ENCODE data around the gene SHISAL1.

SHISAL1 gene

DNA sequence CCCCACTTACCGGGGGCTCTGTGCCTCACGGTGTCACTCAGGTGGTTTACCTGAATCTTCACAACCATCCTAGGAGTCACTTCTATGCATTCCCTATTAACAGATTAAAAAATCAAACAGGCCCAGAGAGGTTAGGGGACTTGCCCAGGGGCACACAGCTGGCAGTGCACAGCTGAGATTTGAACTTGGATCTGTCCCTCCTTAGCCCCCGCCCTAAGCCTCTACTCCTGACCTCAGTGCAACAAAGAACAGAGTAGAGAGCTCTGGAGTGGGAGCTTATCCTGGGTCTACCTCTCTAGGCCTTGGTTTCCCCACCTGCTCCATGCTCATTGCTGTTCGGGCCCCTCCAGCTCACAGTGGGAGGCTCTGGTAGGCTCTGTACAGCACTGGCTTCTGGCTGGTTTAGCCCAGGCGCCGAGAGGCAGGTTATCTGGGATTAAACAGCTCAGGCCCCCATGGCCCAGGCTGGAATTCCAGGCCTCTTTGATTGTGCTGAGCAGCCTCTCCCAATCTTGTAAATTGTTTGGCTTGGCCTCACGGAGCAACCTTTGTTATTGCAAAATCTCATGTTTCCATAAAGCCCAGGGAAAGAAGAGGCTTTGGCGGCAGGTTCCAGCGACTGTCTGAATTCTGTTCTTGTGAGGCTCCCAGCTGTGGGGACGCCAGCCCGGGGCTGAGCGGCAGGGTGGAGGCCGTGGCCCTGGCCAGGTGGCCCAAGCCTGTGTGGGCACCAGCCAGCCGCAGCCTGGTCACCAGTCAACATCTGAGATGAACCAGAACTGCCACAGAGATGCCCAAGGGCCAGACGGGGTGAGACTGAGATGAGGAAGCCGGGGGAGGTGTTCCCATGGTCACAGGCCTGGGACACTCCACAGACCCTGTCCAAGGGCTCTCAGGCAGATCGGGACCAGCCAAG is 28.9 kb upstream of the SHISAL1 start:
- DNase-seq = no peak

DNA sequence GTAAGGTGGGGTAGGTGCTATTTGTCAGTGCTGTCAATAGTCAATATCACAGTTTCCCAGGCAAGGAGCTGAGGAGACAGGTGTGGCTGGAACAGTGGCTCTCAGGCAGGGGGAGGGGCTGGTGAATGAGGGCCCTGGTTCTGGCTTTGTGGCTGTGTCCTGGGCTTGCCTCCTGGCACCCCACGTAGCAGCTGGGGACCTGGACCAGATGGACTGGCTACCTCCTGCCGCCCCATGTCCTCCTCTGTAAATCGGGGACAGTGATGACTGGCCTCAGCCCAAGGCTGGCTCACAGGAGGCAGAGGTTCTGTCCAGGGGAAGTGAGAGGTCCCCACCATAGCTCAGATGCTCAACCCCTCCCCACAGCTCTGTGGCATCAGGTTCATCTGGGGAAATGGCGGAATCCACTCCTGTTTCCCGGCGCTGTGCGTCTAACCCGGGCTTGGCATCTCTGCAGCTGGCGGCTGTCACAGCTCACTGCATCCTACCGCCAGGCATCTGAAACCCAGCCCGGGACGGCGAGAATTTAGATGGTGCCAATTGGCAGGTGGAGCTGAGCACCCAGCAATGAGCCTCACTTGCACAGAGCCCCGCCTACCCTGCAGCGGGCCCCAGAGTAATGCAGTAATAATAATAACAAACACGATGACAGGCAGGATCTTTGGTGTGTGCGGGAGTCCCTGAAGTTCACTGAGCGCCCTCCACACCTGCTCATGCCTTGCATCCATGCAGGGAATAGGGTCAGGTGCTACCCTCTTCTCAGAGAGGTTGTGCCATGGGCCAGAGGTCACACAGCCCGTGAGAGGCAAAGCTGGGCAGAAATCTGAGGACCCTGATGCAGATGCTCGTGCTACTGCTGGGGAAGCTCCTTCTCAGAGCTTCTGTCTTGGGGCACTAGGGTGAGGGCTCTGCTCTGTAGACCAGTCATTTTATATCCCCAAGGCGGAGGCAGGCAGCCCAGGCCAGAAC is 27.8 kb upstream of the SHISAL1 start:
- DNase-seq = peak in 1 of 2 experiments; percentile 55

GRCh38 chr22:44338906-44339305 is 26.2 kb upstream of the SHISAL1 start:
- DNase-seq = no peak

GRCh38 chr22:44338177-44338810 is 25.5 kb upstream of the SHISAL1 start:
- DNase-seq = no peak

DNA sequence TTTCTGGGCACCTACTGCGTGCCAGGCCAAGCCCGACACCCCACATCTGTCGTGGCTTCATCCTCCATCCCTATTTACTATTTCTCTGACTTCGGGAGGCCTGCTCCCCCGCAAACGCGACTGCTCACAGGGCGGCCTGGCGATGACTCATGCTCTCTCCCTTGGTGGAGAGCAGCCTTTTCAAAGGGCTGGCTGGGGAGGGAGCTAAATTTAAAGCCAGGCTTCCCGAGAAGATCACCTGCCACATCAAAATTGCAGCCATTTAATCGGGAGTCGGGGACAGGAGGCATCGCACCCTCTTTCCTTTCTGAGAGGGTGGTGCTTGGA is 24.9 kb upstream of the SHISAL1 start:
- DNase-seq = no peak

DNA sequence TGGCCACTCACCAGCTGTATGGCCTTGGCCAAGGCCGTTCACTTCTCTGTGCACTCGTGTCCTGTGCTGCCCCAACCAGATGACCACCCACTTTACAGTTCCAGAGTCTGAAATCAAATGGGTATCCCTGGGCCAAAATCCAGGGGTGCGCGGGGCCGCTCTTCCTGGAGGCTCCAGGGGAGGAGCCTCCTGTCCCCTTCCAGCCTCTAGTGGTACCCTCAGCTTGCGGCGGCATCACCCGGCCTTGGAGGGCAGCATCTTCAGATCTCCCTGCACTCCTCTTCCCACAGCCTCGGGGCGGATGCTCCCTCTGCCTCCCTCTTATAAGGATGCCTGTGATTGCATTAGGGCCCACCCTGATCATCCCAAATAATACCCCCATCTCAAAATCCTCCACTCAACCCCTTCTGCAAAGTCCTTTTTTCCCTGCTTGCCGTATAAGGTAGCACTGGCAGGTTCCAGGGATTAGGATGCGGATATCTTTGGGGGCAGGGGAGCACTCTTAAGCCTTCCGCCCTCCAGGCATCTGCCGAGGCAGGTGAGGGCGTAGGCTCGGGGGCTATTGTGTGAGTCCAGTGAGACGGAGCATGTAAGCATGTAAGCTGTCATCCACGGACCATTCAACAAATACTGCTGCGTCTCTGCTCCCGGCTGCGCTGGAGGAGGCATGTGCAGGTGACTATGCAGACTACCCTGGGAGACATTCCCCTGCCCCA is 24.4 kb upstream of the SHISAL1 start:
- DNase-seq = peak in 1 of 2 experiments; percentile 23

GRCh38 chr22:44335903-44336803 is 23.4 kb upstream of the SHISAL1 start:
- peak in 1 of 2 experiments; percentile 42 for DNase-seq

DNA sequence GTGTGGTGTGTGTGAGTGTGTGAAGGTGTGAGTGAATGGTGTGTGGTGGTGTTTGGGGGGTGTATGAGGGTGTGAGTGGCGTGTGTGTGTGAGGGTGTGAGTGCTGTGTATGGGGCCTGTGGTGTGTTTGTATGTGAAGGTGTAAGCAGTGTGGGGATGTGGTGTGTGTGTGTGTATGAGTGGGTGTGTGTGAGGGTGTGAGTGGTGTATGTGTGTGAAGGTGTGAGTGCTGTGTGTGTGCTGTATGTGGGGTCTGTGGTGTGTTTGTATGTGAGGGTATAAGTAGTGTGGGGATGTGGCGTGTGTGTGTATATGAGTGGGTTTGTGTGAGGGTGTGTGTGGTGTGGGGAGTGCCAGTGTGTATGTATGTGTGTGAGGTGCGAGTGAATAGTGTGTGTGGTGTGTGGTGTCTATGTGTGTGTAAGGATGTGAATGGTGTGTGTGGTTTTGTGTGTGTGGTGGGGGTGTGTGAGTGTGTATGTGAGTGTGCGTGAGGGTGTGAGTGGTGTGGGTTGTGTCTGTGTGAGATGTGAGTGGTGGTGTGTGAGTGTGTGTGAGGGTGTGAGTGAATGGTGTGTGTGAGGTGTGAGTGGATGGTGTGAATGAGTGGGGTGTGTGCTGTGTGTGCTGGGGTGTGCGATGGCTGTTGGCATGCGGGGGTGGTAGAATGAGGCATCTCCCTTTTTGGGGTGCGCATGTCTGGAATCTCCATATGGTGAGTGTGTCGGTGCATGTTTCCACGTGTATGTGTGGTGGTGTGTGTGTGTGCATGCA is 22.5 kb upstream of the SHISAL1 start:
- DNase-seq = no peak

GRCh38 chr22:44333847-44334635 is 21.3 kb upstream of the SHISAL1 start:
- no peak for DNase-seq

DNA sequence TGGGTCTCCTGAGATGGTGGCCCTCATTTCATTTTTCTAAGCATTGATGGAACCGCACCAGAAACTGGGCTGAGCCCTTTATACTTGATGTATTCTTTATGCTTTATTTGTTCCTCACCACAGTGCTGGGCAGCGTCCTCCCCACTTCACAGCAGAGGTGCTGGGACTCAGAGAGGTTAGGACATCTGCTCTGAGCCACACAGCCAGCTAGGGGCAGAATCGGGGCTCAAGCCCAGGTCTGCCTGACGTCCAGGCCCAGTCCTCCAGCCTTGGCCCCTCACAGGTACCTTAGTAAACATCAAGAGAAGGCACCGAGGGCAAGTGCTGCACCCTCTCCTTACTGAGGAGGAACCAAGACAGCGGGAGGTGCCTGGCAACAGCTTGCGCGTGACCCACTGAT is 20.2 kb upstream of the SHISAL1 start:
- DNase-seq = no peak

- peak in 1 of 2 experiments; percentile 41 for DNase-seq
Measured at GRCh38 chr22:44331881-44332714, 19.3 kb upstream of the SHISAL1 start.

GRCh38 chr22:44330744-44331660 is 18.3 kb upstream of the SHISAL1 start:
- DNase-seq = no peak

GRCh38 chr22:44330188-44330743 is 17.5 kb upstream of the SHISAL1 start:
- DNase-seq = no peak

DNA sequence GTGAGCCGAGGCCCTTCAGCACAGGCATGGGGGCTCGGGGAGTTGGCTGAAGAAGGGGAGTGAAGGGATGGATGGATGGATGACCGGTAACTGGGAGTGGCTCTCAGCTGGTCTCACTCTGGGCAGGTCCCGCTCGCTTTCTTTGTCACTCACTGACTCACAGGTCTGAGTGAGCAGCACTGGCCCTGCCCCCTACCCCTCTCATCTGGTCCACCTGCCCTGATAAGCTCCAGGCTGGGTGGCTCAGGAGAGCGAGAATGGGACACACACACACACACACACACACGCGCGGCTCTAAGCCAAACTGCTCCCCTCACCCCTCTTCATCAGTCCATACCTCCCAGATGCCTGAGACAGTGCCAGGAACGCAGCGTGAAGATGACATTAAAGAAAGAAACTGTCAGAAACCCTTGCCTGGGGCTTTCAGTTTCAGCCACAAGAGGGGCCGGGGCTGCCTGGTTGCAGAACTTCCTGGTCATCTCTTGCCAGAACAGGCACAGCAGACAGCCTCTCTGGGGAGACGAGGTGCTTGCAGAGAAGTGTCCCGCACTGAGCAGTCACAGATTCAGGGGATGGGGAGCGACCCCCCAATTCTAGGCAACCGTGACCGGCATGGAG is 16.5 kb upstream of the SHISAL1 start:
- peak in 1 of 2 experiments; percentile 19 for DNase-seq

GRCh38 chr22:44328762-44329161 is 16.0 kb upstream of the SHISAL1 start:
- DNase-seq = no peak

DNA sequence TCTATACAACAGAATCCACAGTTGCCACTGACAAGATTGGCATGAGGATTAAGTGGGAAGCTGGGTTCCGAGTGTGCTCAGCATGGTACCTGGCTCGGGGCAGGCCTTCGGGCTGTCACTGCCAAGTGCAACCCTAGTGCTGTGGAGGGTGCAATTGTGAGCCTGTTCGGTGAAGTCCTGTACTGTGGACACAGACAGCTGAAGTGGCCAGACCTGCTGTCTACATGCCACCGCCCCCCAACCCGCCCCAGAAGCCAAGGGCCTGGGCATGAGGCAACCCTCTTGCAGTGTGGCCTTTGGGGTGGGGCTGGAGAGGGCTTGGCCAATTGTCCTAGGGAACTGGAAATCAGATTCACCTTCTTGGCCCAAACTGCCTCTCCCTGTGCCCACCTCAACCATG is 15.6 kb upstream of the SHISAL1 start:
- no peak for DNase-seq

- no peak for DNase-seq
Measured at GRCh38 chr22:44326491-44326885, 13.7 kb upstream of the SHISAL1 start.

Data from NCI-H526 (cell line).